ENCODE data around the gene AKIP1.
"Not testable (repeated sequence)": the region's sequence is repeated elsewhere in the genome, so short reads cannot be mapped to it uniquely, and the experiment has no call there.

The AKIP1 gene, protein sequence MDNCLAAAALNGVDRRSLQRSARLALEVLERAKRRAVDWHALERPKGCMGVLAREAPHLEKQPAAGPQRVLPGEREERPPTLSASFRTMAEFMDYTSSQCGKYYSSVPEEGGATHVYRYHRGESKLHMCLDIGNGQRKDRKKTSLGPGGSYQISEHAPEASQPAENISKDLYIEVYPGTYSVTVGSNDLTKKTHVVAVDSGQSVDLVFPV

GRCh38 chr11:8911029-8911823 lies at the start of gene AKIP1:
AKIP1 (plus strand) TSS chr11:8911189; CDS start chr11:8911450, 261 bp downstream.
- peak; percentile 86 for DNase-seq

DNA sequence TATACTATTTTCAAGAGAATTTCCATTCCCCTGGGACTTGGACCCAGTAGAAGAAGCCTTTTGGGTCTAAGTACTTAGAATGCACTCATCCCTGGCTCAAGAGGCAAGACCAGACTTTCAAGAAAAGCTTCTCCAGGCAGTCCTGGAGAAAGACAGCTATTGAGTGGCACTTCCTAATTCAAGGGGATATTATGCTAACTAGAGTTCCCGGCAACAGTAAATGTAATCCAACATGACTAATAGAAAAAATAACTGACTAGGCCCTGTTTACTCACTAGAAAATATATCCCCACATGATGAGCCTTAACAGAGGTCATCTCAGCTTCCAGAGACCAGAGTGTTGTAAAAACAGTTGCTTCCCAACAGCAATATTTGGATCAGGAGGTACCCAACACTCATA lies 47.2 kb upstream of the AKIP1 start:
- DNase-seq, result no peak

- DNase-seq, result no peak
Measured at GRCh38 chr11:8865304-8865703, 45.7 kb upstream of the AKIP1 start.

- DNase-seq, result no peak
Measured at GRCh38 chr11:8867035-8867434, 44.0 kb upstream of the AKIP1 start.

DNA sequence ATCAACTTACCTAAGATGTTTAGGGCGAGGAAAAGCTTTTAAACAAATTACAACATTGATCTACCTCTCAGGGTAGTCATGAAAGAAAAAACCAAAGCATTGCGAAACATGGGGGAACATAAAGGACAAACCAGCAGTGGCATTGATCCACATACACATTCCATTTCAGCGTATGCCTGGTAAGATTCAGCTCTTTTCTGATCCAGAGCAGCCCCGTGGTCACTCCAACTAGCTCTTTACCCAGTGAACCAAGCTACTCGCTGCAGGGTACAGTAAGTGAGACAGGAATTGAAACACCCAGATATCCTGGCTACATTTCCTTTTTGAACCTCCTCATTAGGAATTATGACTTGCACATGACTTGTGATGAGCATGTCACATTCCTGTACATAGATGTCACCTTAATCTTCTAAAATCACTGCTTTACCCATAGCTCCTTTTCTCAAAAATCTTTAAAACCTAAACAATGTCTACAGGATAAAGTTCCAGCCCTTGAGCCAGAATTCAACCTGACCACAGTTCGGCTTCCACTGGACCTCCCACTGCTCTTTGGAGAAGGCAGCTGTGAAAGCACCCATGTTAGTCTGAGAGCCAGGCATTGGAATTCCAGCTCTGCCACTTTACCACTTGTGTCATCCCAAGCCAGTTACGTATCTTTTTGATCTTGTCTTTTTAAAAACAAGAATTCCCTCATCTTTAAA lies 42.9 kb upstream of the AKIP1 start:
- no peak for DNase-seq

DNA sequence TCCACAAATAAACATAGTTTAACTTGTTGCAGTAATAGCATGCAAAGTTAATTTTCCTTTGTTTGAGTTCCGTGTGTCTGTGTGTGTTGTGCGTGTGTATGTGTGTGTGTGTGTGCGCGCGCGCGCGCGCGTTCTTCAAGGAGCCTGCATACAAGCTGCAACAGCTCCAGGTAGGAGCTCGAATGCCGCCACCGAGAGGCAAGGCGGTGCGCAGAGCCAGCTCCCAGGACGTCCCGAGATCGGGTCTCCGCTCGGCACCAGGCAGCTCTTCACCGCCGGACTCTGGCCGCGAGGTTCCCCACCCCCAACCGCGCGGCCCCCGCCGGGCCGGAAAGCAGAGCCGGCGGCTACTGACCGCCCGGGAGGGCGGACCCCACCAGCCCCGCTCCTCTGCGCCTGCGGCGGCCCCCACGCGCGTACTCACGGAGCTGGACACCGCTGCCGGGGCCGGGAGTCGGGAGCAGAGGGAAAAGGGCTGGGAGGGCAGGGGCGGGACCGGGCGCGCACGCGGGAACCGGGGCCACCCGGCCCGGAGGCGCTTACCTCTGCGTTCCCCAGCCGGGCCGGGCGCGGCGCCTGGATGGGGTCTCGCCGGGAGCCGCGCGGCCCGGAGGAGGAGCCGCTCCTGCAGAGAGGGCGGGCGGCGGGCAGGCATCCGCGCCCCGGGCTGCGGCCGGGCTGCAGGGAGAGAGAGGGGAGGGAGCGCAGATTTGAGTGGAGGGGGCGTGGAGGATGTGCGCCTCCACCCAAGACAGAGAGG lies 40.4 kb upstream of the AKIP1 start:
- no peak for DNase-seq

- DNase-seq, result no peak
Measured at GRCh38 chr11:8871171-8871775, 39.7 kb upstream of the AKIP1 start.

GRCh38 chr11:8871962-8872361 lies 39.0 kb upstream of the AKIP1 start:
- DNase-seq, result no peak

- no peak for DNase-seq
Measured at GRCh38 chr11:8873741-8874405, 37.1 kb upstream of the AKIP1 start.

- no peak for DNase-seq
Measured at GRCh38 chr11:8878771-8879170, 32.2 kb upstream of the AKIP1 start.

DNA sequence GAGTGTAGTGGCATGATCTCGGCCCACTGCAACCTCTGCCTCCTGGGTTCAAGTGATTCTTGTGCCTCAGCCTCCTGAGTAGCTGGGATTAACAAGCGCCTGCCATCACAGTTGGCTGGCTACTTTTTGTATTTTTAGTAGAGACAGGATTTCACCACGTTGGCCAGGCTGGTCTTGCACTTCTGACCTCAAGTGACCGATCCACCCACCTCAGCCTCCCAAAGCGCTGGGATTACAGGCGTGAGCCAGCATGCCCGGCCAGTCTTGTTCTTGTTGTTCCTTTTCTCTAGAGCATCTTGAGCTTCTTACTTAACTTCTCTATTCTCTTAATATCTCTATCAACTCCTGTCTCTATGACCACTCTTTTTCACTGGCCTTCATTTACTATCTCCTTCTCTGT lies 29.4 kb upstream of the AKIP1 start:
- not testable (repeated sequence) for DNase-seq

GRCh38 chr11:8886322-8886721 lies 24.7 kb upstream of the AKIP1 start:
- DNase-seq, result no peak

GRCh38 chr11:8891185-8891584 lies 19.8 kb upstream of the AKIP1 start:
- not testable (repeated sequence) for DNase-seq

DNA sequence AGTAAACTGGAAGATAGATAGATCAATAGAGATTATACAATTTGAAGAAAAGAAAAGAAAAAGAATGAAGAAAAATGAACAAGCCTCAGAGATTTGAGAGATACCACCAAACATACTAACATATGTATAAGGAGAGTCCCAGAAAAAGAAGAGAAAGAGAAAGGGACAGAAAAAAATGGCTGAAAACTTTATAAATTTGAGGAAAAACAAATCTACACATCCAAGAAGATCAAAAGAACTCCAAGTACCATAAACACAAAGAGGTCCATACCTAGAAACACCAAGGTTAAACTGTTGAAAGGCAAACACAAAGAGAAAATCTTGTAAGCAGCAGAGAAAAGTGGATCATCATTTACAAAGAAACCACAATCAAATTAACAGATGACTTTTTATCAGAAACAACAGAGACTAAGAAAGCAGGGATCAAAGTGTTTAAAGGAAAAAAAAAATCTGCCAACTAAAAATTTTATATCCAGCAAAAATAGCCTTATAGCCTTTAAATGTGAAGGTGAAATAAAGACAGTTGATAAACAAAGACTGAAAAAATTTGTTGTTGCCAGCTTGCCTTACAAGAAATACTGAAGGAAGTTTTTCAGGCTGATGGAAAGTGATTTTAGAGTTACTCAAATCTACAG lies 11.8 kb upstream of the AKIP1 start:
- no peak for DNase-seq

DNA sequence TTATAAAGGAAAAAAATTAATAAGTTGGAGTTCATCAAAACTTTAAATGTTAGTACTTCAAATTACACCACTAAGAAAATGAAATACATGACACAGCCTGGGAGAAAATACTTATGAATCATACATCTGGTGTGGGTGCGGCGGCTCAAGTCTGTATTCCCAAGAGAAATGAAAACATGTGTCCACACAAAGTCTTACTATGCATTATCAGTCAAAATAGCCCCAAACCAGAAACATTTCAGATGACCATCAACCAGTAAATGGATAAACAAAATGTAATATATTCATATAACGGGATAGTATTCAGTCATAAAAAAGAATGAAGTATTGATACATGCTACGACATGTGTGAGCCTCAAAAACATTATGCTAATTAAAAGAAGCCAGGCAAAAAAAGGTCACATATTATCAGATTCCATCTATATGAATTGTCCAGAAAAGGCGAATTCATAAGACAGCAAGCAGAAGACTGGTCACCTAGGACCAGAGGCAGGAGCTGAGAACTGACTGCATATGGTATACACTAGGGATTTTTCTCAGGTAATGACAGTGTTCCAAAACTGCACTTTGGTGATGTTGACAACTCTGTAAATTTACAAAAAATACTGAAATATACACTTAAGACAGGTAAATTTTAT lies 5.3 kb upstream of the AKIP1 start:
- no peak for DNase-seq

- DNase-seq, result no peak
Measured at GRCh38 chr11:8907116-8907515, 3.9 kb upstream of the AKIP1 start.

DNA sequence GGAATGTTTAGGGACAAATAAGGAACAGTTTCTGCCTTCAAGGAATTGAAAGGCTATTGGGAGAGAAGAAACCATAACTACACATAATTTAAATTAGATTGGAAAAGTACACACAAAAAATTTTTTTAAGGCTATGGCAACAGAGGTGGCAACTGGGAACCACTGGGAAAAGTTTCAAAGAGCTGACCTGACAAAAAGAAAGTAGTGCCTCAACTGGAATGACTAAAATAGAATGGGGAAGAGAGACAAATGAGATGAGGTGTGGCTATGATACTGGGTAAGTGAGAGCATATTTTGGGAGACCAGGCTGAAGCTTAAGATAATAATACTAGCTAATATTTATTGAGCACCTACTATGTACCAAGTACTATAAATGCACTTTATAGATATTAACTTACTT lies 2.9 kb upstream of the AKIP1 start:
- DNase-seq, result no peak

- DNase-seq, result no peak
Measured at GRCh38 chr11:8910649-8911026, 351 bp upstream of the AKIP1 start.

DNA sequence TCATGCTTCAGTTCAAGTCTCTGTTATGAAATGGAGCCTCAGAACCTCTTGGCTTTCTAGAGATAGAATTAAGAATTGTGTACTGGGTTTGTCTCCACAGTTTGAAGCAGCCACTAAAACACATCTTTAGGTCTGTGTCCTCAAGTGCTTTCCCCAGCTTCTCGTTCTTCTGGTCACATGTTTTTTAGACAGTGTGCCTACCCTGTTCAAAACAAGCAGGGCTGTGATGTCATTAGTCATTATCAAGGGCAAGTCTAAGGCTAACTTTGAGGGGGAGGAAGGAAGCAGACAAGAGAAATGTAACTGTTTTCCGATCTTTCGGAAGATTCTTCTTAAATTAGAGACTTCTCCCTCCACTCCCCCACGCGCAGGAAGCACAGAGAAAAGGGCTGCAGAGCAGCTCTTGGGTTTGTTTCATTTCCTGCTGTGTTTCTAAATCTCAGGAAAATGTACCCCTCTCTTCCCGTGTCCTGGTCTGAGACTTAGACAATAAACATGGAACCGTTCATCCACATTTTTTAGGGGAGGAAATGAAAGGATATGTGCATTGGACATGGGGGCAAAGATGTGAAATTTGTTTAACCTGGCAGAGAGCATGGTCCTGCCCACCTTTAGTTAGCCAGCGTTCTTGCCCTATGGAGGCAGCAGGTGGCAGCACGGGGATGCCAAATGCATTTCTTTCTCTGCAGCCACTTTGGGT lies 3.1 kb downstream of the AKIP1 start:
- DNase-seq, result no peak

GRCh38 chr11:8914661-8915018 lies 3.7 kb downstream of the AKIP1 start:
- no peak for DNase-seq
